OCI-LY3 (cell line): ENCODE measurements around the gene FBXL20.

Experiments used
- H2AFZ ChIP-seq: fragments of 200-600, 300-600 bp; shearing (Covaris generic); 2 replicates; pipeline ENCODE4 v1.6.0; 2014; ENCODE audit warnings: antibody characterized with exemption, low read depth, low read length
- H3K27ac ChIP-seq: fragments of 200-600, 300-600 bp; sonication (generic); 2 replicates; pipeline ENCODE4 v1.5.1; 2014; ENCODE audit warnings: mild to moderate bottlenecking, low read length, moderate library complexity, mixed read lengths
- H3K27me3 ChIP-seq: fragments of 200-600, 300-600 bp; sonication (generic); 2 replicates; pipeline ENCODE4 v1.6.1; 2014; ENCODE audit warnings: low read depth, low read length, mixed read lengths
- H3K36me3 ChIP-seq: fragments of 200-600, 300-600 bp; sonication (generic); replicated peaks from 2 replicates; pipeline ENCODE3; 2014; ENCODE audit warnings: low read depth, low read length, mixed read lengths
- H3K4me1 ChIP-seq: fragments of 300-600, 200-600 bp; sonication (generic); 2 replicates; pipeline ENCODE4 v1.6.1; 2014; ENCODE audit warnings: low read length, mixed read lengths
- H3K4me2 ChIP-seq: fragments of 200-600, 300-600 bp; sonication (generic); 2 replicates; pipeline ENCODE4 v1.6.1; 2014; ENCODE audit warnings: low read length, mixed read lengths
- H3K4me3 ChIP-seq: fragments of 300-600, 200-600 bp; sonication (generic); 2 replicates; pipeline ENCODE4 v1.5.1; 2014; ENCODE audit warnings: antibody characterized with exemption, mild to moderate bottlenecking, low read length, moderate library complexity
- H3K79me2 ChIP-seq: fragments of 300-600, 200-600 bp; shearing (Covaris generic); 2 replicates; pipeline ENCODE4 v1.6.1; 2014; ENCODE audit warnings: mild to moderate bottlenecking, low read length, mixed read lengths
- H3K9ac ChIP-seq: fragments of 300-600, 200-600 bp; shearing (Covaris generic); 2 replicates; pipeline ENCODE4 v1.6.0; 2014; ENCODE audit warnings: mild to moderate bottlenecking, low read length, moderate library complexity
- H3K9me3 ChIP-seq: fragments of 200-600, 300-600 bp; shearing (Covaris generic); 2 replicates; pipeline ENCODE4 v1.6.1; 2014; ENCODE audit warnings: low read length, mixed read lengths; ENCODE audit not compliant: insufficient read depth
- H4K20me1 ChIP-seq: fragments of 200-600, 300-600 bp; sonication (generic); 2 replicates; pipeline ENCODE4 v1.6.1; 2016; ENCODE audit warnings: low read length, mixed read lengths; ENCODE audit not compliant: insufficient read depth
- EZH2phosphoT487 ChIP-seq: fragments of 200-600 bp; shearing (Covaris generic); IDR thresholded peaks from 2 replicates; pipeline ENCODE4 v1.6.1; 2018; ENCODE audit warnings: antibody characterized with exemption, mixed run types, low read depth
- TF ChIP-seq, protein P1 (sequence below): fragments of 200-600, 300-600 bp; sonication (generic); IDR thresholded peaks from 2 replicates; pipeline ENCODE4 v1.5.1; 2014; ENCODE audit warnings: antibody characterized with exemption, low read length, low read depth

FBXL20 gene

DNA sequence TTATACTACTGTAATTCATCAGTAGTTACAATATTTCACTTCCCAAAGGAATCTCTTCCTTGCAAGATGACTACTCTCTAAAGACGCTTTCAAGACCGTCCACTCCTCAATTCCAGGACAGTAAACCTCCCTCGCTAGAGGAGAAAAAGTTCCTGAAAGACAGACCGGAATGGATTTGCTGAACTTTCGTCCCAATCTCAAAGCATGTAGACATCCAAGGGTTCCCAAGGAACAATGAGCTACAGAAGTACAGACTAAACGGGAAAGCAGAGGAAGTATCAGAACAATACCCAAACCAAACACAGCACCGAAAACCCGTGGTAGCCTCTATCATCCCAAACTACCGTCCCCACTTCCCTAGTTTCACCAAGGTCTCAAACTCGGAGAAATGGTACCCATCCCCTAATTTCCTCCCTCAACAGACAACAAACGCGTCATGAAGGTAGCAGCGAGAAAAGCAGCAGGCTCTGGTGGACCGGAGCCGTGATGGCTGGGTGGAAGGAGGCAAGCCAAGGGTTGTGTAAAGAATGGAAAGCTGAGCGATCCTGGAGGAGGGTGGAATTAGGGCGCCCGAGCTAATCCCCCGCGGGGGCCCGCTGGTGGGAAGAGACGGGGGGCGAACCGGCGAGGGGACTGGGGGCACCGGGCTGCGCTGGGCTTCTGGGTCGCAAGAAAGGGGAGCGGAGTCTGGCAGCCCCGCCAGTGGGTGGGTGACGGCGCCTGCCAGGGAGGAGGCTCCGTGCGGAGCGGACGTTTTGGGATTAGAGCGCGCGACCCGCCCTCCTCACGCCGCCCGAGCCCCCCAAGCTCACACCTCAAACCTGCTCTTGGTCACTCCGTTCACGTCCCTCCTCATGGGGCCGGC lies 647 bp downstream of the FBXL20 start:
- Histone ChIP-seq H2AFZ (no peak overlapping the region; the same call in 1 of the 2 replicates), H3K27ac (no peak overlapping the region), H3K36me3 (peaks cover 1% of the 10 kb centered on the region), H3K27me3 (no peaks in the 10 kb centered on the region), H4K20me1 (peaks cover 15% of the 10 kb centered on the region; the same call in 1 of the 2 replicates), H3K4me1 (peaks cover 29% of the 10 kb centered on the region), H3K4me3 (peak overlapping the region; percentile 89), H3K9ac (peak overlapping the region; percentile 76), H3K4me2 (peak overlapping the region; percentile 97), H3K9me3 (no peaks in the 10 kb centered on the region), H3K79me2 (peaks cover 13% of the 10 kb centered on the region)
- TF ChIP-seq EZH2phosphoT487: no peak
- TF ChIP-seq, protein P1, sequence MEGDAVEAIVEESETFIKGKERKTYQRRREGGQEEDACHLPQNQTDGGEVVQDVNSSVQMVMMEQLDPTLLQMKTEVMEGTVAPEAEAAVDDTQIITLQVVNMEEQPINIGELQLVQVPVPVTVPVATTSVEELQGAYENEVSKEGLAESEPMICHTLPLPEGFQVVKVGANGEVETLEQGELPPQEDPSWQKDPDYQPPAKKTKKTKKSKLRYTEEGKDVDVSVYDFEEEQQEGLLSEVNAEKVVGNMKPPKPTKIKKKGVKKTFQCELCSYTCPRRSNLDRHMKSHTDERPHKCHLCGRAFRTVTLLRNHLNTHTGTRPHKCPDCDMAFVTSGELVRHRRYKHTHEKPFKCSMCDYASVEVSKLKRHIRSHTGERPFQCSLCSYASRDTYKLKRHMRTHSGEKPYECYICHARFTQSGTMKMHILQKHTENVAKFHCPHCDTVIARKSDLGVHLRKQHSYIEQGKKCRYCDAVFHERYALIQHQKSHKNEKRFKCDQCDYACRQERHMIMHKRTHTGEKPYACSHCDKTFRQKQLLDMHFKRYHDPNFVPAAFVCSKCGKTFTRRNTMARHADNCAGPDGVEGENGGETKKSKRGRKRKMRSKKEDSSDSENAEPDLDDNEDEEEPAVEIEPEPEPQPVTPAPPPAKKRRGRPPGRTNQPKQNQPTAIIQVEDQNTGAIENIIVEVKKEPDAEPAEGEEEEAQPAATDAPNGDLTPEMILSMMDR: no peak

DNA sequence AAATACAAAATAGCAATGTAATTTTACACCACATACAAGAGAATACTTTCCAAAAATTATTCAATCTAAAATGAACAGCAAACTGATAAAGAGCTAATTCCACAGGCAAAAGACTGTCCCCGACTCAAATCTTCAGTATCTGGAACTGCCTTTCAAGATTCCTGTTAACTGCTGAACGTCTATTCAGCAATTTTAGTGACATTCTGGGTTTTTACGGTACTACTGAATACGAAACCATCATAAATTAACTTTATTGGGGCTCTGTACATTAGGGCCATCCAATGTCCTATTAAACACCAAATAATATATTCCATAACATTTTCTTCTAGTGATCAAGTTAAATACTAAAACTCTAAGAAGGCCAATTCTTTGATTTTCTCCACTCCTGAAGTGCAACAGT lies 1.6 kb downstream of the FBXL20 start:
- Histone ChIP-seq H3K36me3 (no peaks in the 10 kb centered on the region), H3K4me1 (peaks cover 19% of the 10 kb centered on the region), H2AFZ (no peak overlapping the region), H3K79me2 (peaks cover 13% of the 10 kb centered on the region), H3K9me3 (no peaks in the 10 kb centered on the region), H3K4me3 (no peak overlapping the region), H3K9ac (no peak overlapping the region), H4K20me1 (peaks cover 11% of the 10 kb centered on the region; the same call in 1 of the 2 replicates), H3K27me3 (no peaks in the 10 kb centered on the region), H3K27ac (no peak overlapping the region), H3K4me2 (no peak overlapping the region)
- no peak for TF ChIP-seq EZH2phosphoT487
- TF ChIP-seq, protein P1: no peak

DNA sequence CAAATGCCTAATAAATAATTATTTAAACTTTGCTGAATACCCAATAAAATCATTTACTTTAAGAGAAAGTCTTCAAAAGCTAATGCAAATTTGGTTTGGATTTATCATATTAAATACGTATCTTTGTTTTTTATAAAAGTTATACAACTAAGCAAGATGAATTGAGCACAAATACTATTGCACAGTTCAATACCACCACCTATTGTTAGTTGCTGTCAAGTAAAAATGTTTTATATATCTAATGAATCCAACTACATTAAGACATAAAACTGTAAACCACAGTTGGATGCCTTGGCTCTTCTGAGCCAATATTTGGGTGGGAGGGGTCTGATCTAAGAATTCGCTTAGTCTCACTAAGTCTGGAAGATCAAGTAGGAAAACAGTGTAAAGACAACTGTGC lies 7.7 kb downstream of the FBXL20 start:
- no peaks in the 10 kb centered on the region for H3K9me3 ChIP-seq
- no peak overlapping the region for H3K4me3 ChIP-seq
- no peaks in the 10 kb centered on the region; the same call in 1 of the 2 replicates for H4K20me1 ChIP-seq
- TF ChIP-seq, protein P1: peak; percentile 62
- no peak for TF ChIP-seq EZH2phosphoT487
- H3K4me2 ChIP-seq: peak overlapping the region; percentile 32
- no peak overlapping the region for H2AFZ ChIP-seq
- peaks cover 3% of the 10 kb centered on the region for H3K4me1 ChIP-seq
- H3K9ac ChIP-seq: no peak overlapping the region
- H3K79me2 ChIP-seq: no peaks in the 10 kb centered on the region
- H3K27ac ChIP-seq: no peak overlapping the region
- no peaks in the 10 kb centered on the region for H3K36me3 ChIP-seq
- no peaks in the 10 kb centered on the region for H3K27me3 ChIP-seq

DNA sequence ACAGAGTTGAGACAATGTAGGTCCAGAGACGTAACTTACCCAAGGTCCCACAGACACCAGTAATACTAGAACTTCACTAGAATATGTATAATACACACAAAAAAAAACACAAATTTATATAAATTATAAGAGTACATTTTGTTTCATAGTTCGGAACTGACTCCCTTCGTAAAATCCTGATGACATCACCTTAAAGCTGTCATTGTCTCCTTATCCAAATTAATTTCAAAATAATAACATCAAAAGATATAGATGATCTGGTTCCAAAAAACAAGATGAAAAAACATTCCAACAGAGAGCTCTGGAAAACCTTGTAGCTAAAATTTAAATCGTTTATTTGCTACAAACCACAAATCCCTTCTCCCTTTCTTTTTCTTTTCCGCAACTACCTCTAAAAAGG lies 10.0 kb downstream of the FBXL20 start:
- H3K9ac ChIP-seq: no peak overlapping the region
- H2AFZ ChIP-seq: no peak overlapping the region
- peaks cover 3% of the 10 kb centered on the region for H3K4me1 ChIP-seq
- no peak overlapping the region for H3K4me3 ChIP-seq
- no peak overlapping the region for H3K4me2 ChIP-seq
- no peaks in the 10 kb centered on the region for H3K9me3 ChIP-seq
- TF ChIP-seq, protein P1: no peak
- TF ChIP-seq EZH2phosphoT487: no peak
- no peak overlapping the region for H3K27ac ChIP-seq
- no peaks in the 10 kb centered on the region for H3K27me3 ChIP-seq
- no peaks in the 10 kb centered on the region for H3K79me2 ChIP-seq
- H3K36me3 ChIP-seq: no peaks in the 10 kb centered on the region
- no peaks in the 10 kb centered on the region; the same call in 1 of the 2 replicates for H4K20me1 ChIP-seq
